GM21529 (cell line): ENCODE results near the gene MRPL27.
"Not testable (repeated sequence)": the region's sequence is repeated elsewhere in the genome, so short reads cannot be mapped to it uniquely, and the experiment has no call there.

Experiments used
- ATAC-seq: cut with Tn5 transposase; IDR thresholded peaks from one replicate; pipeline ENCODE4 v1.9.1; 2021; ENCODE audit not compliant: unreplicated experiment

MRPL27 gene

DNA sequence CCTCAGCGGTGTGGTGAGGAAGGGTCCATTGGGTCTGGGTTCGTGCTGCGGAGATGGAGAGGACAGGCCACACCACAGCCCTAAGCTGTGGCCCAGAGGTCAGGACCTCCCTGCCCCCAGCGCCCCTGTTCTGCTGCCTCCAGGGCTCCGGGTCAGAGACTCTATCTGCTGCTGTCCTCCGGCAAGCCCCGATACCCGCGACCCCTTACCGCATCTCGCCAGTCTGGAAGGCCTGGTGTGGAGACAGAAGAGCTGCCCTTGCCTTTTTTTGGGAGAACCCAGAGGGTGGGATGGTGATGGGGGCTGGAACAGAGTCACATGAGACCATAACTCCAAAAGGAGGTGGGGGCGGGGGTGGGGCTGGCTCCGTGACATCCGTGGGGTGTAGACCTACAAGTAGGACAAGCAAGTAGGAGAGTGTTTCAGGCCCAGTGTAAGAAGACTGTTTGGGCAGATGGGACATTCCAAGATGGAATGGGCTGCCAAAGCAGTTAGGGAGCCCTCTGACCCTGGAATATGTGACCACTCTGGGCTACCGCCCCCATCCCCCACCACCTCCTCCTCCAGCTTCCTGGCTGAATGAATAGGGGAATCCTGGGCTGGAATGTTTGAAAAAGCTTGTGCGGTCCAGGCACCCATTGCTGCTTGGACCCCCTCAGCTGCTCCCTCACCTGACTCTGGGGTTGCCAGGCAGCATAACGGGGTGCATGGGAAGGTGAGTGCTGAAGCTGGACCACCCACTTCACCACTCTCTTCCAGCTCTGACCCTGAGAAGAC, 25.7 kb downstream of the MRPL27 start:
- ATAC-seq, result no peak

DNA sequence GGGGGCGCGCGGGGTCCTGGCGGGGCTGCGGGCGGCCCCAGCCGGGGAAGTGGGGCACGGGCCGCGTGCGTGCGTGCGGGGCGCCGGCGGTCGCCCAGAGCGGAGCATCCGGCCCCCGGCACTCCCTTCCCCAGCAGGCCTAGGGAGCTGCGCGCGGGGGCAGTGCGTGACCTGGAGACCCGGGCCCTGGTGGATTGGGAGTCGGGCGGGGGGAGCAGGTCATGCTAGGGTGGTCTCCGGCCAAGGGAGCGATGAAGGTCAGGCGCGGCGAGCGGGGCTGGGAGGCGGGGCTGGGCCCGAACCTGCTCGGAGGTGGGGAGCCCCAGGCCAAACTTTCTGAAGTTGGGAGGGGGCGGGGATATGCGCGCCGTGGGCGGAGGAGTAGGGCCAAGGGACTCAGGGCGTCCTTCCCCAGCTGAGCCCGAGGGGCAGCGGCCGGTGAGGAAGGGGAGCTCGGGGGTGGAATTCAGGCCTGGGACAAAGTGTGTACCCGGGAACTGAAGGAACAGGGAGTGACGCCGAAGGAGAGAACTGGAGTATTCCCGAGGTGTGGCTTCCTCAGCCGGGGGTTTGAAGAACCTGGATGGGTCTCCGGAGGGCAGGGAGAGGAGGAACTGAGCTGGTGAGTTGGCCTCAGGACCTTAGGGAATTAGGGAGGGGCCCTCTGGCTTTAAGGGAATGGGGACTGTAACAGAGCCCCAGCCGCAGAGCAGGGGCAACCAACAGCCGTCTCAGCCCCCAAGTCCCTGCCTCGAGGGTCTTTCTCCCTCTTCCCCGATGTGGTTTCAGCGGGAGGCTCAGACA, 26.5 kb downstream of the MRPL27 start:
- peak; percentile 46 for ATAC-seq

DNA sequence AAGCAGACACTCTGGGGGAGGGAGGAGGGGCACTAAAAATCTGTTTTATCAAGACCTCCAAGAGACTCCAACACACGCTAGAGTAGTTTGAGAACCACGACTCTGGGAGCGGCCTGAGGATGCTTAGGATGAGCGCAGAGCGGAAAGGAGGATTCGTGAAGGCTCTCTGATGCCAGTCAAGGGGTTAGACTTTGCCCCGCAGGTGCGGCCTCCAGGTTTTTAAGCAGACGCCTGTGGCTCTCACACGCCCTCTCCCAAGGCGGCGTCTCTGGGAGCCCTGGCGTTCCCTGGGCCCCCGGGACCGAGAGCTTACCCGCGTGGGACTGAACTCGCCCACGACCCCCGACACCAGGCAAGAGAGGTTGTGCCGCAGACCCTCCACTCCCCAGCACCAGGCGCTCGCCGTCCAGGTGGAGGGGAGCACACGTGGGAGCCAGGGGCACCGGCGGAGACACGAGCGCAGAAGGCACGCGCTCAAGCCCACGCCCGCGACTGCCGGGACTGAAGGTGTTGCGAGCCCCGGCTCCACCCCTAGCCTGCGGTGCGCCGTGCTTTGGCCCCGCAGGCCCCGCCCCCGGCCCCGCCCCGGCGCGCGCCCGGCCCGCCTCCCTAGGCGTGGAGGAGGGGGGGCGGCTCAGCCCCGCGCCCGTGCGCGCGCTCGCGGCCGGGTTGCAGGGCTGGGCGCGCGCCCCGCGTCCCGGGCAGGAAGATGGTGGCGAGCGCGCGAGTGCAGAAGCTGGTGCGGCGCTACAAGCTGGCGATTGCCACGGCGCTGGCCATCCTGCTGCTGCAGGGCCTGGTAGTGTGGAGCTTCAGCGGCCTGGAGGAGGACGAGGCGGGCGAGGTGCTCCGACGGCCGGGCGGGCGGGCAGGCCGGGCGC, 27.3 kb downstream of the MRPL27 start, which contains the start of gene XYLT2:
Gene XYLT2 (plus strand): TSS at position 695 of the 881 bp plus-strand sequence. CDS start 15 bp downstream, at position 710.
- peak; percentile 78 for ATAC-seq

DNA sequence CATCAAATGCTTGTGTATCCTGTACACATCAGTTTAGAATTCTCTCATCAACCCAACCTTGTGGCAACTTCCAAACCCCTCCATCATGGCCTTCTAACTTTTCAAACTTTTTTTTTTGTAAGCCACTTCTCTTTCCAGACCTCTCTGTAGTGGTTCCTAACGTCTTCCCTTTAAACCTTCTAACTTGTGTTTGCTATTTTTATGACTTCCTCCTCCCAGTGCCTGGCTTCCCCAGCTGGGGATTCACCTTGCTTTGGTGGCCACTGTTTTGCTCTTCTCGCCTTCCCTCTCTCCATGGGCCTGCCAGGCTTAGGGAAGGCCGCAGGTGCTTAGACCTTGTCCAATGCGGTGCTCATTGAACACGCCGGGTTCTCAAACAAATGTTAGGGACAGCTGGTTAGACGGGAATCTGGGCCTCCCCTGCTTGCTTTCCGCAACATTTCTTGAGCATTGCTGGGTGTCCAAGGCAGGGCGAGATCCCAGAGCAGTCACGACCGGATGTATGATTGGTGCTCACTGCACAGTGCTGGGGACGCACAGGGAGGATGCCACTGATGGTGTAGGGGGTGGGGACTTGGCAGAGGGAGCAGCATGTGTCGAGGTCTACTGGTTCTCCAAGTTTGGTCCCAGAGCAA, 28.1 kb downstream of the MRPL27 start:
- no peak for ATAC-seq

DNA sequence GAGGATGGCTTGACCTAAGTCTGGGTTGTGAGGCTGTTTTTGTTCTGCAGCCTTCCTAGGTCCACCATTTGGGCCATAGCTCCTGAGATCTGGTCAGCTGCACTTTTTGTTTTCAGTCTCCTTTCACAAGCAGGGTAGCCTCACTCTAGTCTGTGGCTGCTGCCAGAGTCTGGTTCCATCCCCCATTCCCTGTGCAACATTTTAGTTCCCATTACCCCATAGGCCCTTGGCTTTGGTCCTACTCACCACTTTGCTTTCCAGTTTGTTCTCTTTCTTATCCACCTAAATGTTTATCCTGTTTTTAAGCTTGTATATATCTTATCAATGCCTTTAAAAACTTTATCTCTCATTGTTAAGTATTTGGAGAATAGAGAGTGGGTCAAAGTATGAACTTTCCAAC, 33.6 kb downstream of the MRPL27 start:
- no peak for ATAC-seq

DNA sequence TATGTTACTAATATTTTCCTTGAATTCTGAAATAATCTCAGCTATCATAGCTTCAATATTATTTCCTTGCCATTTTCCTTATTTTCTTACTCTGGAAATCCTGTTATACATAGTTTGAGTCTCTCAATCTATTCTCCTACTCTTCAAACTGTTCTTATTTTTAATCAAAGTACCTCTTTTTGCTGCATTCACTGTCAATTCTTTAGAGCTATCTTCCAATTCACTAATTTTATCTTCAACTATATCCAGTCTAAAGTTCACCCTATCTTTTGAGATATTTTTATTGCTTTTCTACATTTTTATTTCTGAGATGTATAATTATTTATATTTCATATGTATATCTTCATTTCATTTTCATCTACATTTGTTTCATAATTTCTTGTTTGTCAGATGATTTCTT, 34.3 kb downstream of the MRPL27 start:
- no peak for ATAC-seq

DNA sequence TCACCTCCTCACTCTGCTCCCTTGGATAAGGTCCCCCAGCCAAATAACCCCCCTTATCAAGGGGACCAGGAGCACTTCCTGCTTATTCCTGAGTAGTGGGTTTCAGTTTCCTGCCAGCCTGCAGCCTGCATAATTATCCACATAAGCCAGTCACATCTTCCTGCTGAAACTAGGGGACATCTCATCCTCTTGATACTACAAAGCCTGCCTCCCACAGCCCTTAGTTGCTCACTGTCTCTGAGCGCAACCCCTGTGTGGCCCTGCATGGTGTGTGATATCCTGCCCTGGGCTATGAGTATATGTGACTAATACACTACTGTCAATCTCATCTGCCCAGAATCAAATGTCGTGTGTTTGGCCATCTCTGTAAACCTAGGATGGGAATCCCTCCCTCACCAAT, 35.0 kb downstream of the MRPL27 start:
- no peak for ATAC-seq

DNA sequence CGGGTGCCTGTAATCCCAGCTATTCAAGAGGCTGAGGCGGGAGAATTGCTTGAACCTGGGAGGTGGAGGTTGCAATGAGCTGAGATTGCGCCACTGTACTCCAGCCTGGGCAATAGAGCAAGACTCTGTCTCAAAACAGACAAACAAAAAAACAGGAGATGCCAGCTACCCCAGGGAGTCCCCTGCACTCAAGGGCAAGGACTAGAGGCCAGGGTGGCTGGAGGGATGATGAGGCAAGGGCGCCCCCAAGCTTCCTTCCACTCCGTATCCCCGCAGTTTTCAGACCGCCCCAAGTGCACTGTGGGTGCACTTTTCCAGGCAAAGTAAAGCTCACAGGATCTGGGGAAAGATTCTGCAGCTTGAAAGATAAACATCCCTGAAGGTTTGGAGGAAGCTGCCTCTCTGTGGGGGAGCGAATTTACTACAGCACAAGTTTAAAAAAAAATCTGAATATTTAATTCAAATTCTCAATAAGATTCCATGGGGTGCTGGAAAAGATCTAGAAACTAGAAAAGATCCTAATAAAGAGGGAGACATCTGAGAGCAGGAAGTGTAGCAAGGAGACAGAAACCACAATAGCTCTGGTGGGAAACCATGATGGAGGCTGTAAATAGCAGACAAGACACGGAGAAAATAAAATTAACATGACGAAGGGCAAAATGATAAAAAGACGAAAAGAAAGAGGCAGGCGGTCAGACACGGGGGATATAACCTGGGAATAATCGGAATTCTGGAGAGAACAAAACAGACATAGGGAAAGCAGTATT, 39.5 kb downstream of the MRPL27 start:
- ATAC-seq, result not testable (repeated sequence)

DNA sequence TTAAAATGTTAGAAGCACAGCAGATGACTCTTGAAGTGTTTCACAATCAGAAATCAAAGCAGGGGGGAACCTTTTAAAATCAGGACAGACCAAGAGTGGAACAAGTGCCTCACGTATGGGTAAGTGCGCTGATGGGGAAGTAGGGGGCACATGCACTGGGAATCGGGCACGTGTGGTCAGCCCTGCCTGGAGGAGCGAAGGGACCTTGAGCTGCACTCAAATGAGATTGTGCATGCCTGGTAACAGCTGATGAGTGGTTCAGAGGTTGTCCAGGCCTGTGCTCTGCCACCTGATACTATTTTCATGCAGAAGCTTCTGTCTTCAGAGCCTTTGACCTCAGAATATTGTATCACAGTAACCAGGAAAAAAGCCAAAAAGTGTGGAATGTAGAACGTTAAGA, 40.8 kb downstream of the MRPL27 start:
- ATAC-seq, result no peak

DNA sequence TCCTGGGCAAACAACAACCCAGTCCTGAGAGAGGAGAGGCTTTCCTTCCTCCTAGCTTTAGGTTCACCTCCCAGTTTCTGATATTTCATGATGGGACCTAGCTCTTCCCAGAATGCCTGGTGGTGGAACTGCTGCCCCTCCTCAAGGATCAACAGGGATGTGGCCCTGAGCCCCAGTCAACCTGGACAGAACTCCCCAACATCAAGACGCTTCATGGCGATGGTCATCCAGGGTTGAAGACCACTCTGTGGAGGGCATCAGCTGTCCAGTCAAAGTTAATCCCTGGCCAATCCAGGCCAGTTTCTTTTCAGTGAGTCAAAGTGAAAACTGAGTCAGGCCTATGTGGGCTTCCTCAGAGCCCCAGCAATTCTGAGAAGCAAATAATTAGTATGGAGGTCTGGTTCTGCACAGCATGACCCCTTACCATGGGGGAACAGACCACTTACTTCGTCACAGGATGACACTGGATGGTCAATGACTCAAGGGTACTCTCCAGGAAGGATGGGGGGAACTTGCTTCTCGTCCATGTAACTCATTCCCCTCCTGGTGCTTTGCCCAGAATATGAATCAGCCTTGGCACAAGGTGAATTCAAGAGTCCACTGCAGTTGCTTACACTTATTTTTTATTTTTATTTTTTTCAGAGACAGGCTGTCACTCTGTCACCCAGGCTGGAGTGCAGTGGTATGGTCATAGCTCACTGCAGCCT, 41.7 kb downstream of the MRPL27 start:
- no peak for ATAC-seq

DNA sequence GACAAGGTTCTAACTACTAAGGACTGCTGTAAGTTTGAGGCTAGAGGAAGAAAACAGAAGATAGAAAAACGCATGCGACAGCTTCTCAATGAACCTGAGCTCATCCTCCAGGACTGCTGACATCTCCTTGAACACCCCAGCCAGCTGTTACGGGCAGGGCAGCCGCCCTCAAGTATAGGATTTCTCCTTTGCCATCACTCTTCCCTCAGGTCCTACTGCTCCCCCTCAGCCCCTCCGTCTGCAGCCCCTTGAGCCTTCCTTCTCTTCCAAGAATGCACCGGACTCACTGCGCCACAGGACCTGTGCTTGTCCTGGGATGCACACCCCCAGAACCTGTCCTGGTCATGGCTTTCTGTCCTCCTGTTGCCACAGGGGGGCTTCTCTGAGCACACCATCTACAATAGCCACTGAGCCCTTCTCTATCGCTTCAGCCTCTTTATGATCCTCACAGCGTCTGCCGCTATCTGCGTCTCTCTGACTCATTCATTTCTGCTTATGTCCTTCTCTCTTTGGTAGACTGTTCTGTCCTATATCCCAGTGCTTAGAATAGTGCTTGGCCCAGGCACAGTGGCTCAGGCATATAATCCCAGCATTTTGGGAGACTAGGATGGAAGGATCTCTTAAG, 42.7 kb downstream of the MRPL27 start:
- no peak for ATAC-seq

DNA sequence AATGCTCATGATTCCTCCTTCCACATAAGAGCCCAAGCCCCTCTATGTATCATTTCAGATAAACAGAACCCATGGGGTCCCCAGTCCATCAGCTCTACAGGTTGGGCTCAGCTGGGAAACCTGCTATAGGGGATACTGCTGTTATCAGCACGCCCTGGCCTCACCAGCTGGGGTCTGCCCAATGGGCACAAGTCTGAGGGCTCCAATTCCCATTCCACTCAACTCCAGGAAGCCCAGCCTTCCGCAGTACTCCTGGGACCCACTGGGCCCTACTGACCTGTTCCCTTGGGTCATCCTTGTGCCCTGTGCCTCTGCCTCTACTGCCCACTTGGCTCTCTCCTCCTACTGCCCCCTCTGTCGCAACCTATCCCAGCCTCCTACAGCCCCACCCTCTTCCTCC, 43.3 kb downstream of the MRPL27 start:
- no peak for ATAC-seq

DNA sequence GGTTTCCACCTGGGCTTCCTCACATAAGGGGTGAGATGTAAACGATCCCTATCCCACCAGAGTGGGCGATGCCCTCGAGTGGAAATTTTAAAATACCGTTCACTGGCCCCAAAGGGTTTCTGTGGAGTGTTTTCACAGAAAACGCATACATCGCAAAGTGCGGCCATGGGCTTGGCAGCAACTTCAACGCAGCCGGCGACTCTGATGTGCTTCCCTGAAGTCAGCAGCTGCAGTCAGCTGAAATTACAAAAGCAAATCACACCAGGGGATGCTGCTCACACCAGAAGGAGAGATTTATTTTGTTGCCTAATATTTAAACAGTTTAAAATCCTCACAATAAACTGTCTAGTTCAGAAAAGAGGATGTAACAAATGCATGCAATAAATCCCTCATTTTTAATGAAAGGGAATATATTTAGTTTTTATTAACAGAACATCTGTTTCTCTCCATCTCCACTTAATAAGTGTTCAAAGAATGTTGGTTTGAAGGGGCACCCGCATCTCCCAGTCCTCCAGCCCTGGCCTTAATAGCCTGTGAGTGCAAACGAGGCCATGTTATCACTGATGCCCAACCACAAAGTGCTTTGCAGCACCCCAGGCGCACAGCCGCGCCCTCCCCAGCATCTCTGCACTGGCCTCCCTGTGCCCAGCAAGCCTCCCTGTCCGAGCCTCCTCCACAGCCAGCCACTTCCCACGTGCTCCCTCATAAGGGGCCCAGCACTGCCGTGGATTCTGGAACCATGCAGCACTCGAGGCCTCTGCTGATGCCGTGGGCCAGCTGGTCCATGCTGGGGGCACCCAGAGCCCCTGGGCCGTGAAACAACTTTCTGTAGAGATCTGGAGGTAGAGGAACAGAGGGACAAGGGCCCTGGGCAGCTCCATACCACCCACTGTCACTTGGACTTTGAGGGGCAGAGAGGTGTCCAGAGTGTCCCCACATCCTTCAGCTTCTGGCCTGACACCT, 44.3 kb downstream of the MRPL27 start:
- ATAC-seq, result no peak

DNA sequence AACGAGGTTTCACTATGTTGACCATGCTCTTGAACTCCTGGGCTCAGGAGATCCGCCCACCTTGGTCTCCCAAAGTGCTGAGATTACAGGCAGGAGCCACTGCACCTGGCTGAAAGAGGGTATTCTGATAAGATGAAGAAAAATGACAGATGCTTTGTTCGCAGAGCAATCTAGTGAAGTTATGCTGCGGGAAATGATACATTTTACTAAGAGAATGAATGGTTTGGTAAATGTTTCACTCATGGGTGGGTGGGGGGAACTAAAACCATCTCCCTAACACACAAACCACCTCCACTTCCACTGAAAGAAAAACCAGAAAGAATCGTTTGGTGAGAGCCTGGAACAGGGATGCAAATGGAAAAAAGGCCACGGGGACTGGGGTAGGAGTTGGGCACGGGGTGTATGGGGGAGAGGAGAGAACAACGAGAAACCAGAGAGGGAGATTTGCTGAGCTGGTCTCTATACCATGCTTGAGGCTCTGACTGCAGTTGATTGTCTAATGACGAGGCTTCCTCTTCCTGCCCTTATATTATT, 46.1 kb downstream of the MRPL27 start:
- no peak for ATAC-seq

DNA sequence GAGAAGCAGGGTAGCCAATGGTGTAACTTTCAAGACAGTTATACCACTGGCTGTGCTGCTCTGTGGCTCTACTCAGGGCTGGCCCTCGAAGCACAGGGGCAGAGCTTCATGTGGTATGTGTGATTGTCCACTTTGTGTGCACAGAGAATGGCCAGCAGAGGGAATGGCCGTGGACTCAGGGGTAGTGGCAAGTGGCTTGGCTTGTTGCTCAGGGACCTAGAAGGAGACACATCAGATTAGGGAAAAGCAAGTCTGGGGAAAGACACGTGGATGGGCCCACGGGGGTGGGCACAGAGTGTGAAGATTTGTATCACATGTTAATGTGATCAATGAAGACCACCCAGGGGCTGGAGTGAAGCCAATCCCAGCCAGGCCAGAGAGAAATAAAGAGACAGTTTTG, 47.1 kb downstream of the MRPL27 start:
- ATAC-seq, result no peak

DNA sequence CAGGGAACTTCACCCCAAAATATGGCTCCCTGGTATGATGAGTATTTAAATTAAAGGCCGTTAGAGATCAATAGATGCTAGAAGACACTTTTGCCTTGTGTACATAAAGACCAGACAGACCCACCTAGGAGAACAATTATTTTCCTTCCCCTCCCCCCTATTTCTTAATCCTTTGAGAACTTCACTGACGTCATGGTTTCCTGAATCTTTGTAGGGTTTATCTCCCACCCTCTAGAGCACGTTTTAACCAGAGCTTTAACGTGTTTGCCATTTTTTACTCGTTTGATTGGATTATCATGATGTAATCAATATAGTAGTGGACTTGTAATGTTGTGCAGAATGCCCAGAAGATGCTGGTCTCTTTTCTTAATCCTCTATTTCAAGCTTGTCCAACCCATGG, 49.9 kb downstream of the MRPL27 start:
- no peak for ATAC-seq

DNA sequence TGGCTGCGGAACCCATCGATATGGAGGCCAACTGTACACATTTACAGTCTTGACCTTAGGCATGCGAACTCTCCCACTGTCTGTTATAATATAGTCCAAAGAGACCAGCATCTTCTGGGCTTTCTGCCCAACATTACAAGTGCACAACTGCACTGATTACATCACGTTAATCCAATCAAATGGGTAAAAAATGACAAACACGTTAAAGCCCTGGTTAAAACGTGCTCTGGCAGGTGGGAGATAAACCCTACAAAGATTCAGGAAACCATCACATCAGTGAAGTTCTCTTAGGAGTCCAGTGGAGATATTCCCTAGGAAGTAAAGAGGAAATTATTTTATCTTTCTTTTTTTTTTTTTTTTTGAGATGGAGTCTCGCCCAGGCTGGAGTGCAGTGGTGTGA, 50.7 kb downstream of the MRPL27 start:
- no peak for ATAC-seq
